Stimulated activated naive CD4-positive, alpha-beta T cell treated with Interleukin-2 at 50 U/mL for 16 hours (primary cell): ENCODE results near the gene ABI3.
"Not testable (repeated sequence)": the region's sequence is repeated elsewhere in the genome, so short reads cannot be mapped to it uniquely, and the experiment has no call there.

Source experiments
- DNase-seq: peaks from one replicate; lab custom pipeline; 2025; lab: John Stamatoyannopoulos, UW

ABI3 gene

DNA sequence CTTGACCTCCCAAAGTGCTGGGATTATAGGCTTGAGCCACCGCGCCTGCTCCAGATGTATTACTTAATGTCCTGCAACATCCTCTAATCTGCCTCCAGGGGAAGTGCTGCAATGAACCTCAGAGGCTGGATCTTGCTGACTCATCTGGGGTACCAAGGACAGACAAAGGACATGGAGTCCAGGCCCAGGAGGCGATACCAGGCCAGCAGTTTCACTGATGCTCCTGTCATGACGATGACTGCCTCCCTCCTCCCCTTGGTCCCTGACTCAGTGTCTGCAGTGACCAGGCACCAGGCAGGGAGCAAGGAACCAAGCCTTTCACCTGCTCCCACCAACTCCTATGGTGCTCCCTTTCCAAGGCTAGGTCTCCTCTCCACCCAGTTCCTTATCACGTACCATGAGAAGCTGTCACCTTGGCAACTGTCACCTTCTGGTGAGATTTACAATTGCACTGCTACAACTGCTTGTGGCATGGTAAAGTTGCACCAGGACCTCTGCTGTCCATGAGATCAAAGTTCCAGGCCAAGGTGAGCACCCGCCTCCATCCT is 41.7 kb downstream of the ABI3 start:
- no peak for DNase-seq

DNA sequence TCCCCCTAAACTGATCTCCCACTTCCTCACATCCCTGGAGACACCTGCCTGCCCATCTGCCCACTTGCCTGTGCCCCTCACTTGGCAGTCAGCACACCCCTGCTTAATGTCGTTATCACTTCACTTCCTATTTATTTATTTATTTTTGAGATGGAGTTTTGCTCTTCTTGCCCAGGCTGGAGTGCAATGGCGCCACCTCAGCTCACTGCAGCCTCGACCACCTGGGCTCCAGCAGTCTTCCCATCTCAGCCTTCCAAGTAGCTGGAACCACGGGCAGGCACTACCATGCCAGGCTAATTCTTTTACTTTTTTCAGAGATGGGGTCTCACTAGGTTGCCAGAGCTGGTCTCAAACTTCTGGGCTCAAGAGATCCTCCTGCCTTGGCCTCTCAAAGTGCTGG is 43.6 kb downstream of the ABI3 start:
- DNase-seq = no peak

GRCh38 chr17:49255125-49255524 is 44.6 kb downstream of the ABI3 start:
- DNase-seq = no peak

- no peak for DNase-seq
These were observed 47.9 kb downstream of the ABI3 start for GRCh38 chr17:49258394-49258793.

- DNase-seq = no peak
These were observed 49.1 kb downstream of the ABI3 start for GRCh38 chr17:49259663-49260010.

- DNase-seq = peak; percentile 45
These were observed 49.7 kb downstream of the ABI3 start for GRCh38 chr17:49260011-49260816.

DNA sequence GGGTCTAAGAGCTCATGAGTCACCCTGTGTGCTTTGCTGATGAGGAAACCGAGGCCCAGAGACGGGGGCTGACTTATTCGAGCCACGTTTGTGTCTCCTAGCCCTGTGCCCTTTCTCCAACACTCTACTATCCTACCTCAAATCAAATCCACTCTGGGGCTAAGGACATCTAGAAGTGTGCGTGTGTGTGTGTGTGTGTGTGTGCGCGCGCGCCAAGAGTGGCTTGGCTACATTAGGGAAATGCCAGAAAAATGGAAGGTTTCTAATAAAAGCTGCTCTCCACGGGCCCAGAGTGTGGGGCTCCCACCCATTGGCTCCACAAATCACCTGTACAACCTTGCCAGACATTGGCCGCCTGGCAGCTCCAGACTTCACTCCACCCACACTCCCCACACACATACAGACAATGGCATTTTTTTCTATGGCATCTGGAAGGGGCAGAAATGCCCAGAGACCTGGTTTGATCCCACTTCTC is 50.3 kb downstream of the ABI3 start:
- no peak for DNase-seq

- not testable (repeated sequence) for DNase-seq
These were observed 51.0 kb downstream of the ABI3 start for GRCh38 chr17:49261540-49261939.

DNA sequence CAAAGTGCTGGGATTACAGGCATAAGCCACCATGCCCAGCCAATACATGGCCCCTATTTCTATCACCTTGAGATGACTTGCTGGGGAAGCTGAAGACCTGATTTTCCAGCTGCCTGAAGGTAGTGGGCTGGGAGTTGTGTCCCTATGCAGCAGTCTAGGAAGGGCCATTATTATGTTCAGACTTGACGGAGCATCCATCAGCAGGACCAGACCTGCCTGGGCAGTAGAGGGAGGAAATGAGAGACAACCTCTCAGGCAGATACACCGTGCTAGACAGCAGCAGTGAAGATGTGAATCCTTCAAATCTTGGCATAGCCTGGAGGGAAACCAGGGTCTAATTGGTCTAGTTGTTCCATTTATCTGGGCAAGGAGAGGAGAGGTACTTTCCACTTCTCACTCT is 55.7 kb downstream of the ABI3 start:
- no peak for DNase-seq

DNA sequence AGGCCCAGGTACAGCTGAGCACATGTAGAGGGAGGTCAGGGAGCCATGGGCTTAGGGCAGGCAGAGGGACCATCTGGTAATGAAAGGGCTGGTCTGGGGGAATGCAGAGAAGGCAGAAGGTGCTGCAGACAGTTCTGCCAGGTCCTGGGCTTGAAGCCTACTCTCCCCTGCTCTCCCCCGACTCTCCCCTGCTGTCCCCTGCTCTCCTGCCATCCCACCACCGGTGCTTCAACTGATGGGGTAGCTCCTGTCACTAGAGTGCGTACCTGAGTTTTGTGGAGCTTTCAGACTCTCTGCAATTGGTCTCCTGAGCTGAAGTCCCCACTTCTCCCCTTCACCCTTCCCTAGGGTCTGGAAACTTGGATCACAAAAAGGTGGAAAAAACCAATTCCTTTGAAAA is 57.4 kb downstream of the ABI3 start:
- DNase-seq = no peak

DNA sequence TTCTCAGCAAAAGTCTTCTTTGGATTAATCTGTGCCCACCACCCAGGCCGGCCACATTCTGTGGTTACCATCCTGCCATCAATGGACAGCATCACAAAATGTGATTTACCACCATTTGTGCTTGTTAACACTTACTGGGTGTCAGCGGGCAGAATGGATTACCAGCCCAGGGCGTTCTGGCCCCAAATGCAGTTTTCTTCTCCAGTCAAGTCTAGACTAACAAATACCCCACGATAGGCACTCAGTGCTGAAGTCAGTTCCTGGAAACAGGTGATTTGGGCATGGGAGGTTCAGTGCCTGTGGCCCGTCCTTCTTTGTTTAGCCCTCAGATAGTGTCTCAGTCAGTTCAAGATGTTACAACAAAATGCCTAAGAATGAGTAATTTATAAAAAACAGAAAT is 58.8 kb downstream of the ABI3 start:
- DNase-seq = no peak
